ENCODE measurements around the gene ACAA1.

The ACAA1 gene

DNA sequence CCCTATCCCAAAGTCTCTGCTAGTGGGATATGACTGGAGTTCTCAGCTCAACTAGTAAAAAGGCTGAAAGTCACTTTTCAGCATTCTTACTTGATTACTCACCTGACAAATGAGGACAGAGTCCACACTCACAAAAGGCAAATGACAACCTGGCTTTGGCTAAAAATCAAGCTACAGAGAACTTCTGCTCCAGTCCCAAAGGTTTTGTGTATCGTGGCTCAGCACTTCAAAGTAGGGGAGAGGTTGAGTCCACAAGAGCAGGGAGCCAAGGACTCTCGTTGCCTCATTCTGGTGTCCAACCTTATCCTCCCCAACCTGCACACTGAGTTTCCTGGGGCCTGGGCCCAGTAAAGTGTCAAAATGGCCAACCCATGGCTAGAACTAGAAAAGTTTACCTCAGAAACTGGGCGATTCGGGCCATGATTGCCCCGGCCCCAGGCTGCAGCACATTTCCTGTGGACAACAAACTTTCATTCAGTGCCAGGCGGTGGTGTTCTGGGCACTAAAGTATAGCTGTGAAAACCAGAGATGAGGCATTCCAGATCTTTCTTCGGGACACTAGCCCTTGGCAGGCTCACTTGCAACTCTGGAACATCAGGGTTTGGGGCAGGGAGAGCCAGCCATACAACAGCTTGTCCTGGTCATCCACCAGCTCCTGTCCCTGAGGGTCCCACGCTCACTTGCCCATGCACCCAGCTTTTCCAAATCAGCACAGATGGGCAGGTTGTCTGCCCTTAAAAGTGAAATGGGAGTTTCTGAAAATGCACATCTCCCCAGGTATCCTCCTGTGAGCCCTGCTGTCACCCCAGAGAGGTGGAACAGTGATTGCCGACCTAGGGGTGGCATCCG lies 3.1 kb downstream of the ACAA1 start:
- no peak for DNase-seq

DNA sequence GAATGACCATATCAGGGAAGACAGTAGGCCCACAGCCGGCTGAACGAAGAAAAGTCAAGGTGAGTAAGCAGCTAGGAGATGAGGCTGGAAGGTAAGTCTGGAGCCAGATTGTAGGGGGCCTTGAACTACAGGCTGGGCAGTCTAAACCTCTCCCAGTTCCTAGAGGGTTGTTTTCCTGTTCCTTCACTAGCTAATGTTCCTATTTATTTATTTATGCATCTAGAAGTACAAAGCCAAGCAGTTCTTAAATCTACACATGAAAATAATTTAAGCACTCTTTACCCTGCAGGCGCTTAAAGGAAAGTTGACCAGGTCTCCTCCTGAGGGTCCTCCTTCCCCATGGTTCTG lies 3.7 kb downstream of the ACAA1 start:
- no peak for DNase-seq

DNA sequence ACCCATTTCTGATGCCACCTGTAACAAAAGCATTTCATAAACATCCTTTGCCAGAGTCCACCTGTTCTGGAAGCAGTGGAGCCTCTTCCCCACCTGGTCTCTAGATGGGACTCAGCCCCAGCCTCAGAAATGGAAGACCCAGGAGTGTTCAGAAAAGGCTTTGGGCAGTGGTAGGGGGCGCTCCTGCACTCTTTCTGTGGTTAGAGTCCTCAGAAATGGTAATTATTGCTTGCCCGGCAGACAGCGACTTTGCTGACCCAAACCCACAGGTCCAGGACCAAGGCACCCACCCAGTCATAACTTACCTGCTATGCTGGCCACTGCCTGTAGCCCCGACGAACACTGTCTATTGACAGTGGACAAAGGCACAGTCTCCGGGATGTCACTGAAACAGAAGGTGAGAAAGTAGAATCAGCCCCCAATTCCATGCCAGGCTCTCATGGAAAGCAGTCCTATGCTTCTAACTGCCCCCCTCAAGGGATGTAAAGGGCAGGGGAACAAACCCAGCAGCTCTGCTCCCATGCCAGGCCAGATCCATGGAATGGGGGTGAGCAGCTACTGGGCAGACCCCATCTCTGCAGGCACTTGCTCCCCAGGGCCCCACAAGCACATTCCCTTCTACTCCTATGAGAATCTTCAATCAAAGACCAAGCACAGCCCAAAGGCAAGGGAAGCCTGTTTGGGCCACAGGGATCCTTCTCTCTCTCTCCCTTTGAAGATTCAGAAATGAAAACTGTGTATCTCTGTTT lies 5.1 kb downstream of the ACAA1 start:
- DNase-seq: peak; percentile 22

GRCh38 chr3:38130631-38131065 lies 6.3 kb downstream of the ACAA1 start:
- no peak for DNase-seq

- DNase-seq: no peak
Measured at GRCh38 chr3:38129058-38129457, 7.9 kb downstream of the ACAA1 start.

DNA sequence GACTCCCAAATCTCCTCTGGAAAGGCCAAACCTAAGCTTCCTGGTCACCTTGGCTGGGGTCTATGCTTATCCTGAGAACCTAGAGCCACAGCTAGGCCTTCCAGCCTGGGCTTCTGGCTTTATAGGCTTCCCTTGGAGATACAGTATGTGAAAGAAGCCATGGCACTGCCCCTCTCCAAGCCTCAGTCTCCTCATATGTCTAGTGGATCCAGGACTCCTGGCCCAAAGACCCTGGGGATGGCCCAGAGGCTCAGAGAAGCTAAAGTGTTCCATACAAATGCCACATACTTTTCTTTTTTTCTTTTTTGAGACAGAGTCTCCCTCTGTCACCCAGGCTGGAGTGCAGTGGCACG lies 8.6 kb downstream of the ACAA1 start:
- DNase-seq: no peak

DNA sequence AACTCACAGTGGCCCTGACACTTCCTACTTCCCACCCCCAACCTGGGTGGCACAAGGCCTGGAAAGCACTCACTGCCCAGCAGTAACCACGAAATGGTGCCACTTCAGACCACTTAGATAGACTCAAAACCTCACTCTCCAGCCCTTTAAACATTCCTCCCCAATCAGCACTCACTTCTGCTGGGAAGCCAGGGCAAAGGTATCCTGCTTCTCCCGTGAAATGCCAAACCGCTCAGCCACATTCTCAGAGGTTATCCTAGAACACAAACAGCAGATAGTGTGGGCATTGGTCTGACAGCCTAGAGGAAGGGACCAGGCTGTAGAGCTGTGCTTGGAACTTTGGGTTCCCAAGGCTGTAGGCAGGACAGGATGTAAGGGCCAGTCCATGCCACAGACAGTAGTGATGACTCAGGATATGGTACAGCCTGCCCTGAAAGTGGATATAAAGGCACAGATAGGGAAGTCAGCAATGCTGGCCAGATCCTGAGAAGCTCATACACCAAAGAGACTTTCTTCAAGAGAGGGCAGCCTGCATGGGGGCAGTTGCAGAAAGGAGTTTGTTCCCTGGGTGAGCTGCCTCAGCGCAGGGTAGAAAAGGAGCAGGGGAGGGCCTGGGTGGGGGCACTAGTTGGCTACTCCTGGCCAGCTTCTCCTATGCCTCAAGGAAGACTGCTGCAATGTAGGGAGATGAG lies 9.2 kb downstream of the ACAA1 start:
- DNase-seq: no peak

GRCh38 chr3:38126121-38126892 lies 10.6 kb downstream of the ACAA1 start:
- DNase-seq: no peak

DNA sequence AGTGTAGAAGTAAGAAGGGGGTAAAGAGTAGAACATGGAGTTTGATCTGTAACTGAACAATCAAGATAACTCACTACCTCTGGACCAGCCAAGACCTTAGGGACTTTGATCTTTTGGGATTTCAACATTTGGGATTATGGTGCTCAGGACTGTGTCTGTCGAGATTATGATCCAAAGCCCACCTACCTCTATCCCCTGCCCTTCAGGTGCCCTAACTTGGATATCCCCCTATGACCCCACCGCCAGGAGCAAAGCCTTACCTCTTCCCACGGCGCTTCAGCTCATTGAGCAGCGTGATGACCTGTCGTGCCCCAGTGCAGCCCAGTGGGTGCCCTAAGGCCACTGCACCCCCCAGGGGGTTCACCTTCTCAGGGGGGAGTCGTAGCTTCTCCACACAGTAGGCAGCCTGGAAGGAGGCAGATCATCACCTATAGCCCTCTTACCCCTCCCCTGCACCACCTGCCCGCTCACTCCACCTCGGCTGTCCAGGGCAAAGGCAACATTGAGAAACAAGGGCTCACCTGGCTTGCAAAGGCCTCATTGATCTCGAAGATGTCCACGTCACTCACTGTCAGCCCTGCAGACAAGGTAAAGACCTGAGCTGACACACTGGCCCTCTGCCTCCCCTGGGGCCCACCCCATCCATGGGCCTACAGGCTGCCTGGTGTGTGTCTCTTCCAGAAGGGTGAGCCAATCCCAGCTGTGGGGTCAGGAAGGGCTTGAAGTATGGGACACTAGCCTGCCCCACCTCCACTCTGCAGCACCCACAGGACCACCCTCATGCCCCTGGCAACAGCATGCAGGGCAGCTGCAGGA lies 11.4 kb downstream of the ACAA1 start:
- DNase-seq: no peak

- no peak for DNase-seq
Measured at GRCh38 chr3:38124324-38125122, 12.4 kb downstream of the ACAA1 start.

DNA sequence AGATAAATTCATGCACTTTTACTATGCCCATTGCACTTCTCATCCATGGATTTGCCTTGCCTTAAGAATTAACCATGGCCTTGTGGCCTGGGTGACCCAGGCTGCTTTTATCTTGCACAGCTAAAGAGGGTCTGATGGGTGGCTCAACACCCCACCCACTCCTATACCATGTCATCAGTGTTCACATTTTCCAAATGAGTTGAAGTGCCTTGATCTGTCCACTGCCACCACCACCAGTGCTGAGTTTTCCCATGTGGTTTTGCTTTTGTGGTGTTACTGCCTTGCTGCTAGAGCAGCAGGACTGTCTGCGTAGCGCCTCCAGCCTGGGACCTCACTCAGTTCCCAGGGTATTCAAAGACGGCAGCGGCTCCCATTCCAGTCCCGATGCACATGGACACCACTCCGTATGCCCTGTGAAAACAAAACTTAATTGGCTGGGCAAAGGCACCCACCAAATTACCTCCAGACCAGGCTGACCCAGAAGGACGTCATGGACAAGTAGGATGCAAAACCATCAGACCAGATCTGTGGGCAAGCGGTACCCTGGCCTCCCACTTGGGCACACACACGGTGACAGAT lies 14.1 kb downstream of the ACAA1 start:
- DNase-seq: no peak

- DNase-seq: no peak
Measured at GRCh38 chr3:38121832-38122461, 15.0 kb downstream of the ACAA1 start.

GRCh38 chr3:38121451-38121831 lies 15.5 kb downstream of the ACAA1 start:
- no peak for DNase-seq

DNA sequence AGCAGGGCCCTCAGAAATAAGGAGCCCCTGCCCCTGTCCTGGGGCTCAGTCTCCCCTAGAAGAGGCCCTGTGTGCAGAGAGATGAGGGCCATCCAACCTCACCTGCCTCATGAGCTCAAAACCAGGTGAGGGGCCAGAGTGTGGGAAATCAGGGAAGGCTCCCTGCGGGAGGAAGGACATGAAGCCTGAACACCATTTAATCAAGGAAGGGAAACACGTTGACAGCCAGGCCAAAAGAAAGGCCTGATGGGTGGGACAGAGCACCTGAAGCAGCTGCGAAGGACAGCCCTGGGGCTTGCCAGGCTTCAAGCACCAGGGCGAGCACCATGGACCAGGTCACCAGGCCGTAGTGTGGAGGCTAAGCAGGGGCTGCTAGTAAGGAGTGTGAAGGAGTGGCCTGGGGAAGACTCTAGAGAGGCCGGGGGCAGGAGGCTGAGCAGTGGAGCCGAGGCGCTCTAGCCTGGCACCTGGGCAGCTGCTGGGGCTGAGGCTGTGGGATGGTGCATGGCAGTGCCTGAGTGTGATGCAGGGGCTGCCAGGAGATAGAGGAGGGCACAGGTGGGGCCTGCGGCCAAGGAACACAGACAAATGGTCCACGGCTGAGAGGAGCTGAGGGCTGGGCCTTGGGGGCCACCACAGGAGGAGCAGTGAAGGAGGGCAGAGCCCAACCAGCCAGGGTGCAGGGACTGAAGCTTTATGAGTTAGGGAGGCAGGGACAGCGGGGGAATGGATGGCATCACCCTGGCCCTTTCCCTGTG lies 16.1 kb downstream of the ACAA1 start:
- DNase-seq: no peak

DNA sequence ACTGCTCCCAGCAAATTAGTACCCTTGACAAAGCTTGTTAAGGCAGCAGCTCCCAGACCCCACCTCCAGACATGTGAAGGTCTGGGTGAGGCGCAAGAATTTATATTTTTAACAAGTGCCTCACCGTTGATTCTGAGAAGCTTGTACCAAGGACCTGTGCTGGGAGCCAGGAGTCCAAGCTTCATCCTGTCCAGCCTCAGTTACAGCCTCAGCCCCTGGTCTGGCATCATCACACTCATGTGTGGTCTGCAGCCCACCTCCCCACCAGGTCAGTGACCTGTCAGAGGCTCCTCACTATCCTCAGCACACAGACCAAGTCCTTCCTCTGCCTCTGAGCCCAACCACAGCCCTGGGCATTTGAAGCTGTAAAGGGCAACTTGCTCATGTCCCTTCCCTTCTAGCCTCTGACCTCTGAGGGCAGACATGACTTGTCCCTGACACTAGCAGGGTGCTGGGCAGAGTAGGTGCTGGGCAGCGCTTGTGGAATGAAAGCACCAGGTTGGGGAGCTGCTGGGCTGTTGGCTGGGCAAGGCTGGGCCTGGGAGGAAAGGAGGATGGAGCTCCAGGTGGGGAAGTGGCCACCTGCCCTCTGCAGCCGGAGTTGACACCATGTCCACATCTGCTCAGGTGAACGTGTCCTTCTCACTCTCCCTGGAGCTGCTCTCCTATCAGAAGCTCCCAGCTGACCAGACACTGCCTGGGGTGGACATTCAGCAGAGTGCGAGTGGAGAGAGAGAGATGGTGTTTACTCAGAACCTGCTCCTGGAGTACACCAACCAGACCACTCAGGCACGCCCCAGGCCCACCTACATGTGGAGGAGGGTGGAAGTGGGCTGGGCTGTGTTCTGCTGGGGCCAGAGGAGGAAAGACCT lies 16.9 kb downstream of the ACAA1 start:
- no peak for DNase-seq

- DNase-seq: no peak
Measured at GRCh38 chr3:38119248-38119544, 17.7 kb downstream of the ACAA1 start.

DNA sequence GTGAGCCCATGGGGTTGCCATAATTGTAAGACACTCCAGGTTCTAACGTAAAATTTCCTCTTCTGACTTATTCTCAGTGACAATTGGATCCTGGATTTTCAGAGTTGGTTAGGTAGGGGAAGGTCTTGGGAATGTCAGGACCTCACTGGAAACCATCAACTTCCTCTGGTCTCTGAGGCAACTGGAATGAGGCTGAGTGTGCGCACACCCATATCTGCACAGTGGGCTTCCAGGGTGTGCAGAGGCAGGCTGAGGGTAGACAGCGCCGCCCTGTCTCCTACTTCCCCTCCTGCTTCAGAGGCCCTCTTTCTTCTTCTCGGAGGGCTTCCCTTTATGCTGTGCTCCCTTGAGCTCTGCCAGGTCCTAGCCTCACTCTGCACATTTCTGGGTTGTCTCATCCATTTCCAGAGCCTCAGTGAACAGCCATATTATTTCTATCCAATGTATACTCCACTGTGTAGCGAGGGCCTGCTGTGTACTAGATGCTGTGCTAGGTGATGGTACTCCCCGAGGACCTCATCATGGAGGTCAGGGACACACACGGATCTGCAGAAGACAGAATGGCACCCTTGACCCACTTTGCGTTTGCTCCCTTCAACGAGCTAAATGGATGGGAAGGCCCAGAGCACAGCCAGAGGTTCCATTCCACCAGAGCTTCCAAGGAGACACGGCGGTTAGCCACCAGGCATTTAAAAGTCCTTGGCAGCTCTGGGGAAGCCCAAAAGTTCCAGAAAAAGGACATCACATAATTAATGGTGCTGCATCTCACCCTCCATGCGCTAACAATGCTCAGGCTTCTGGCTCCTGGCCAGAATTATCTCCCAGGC lies 18.3 kb downstream of the ACAA1 start:
- DNase-seq: no peak

All from stimulated activated CD4-positive, alpha-beta T cell treated with anti-CD3 and anti-CD28 coated beads, Interleukin-4, amount 100 ng/mL, for 24 hours (primary cell).